Fibroblast of the conjunctiva (primary cell): ENCODE results near the gene CREB5.

ENCODE experiments used
- DNase-seq: peaks from one replicate; pipeline ENCODE4 v3.0.0-alpha.2; 2010; ENCODE audit warnings: low read depth

CREB5 gene

GRCh38 chr7:28645866-28646265 lies 233.5 kb downstream of the CREB5 start:
- DNase-seq = no peak

GRCh38 chr7:28646376-28647075 lies 234.2 kb downstream of the CREB5 start:
- no peak for DNase-seq

- no peak for DNase-seq
Measured at GRCh38 chr7:28647076-28647421, 234.7 kb downstream of the CREB5 start.

- no peak for DNase-seq
Measured at GRCh38 chr7:28649189-28649588, 236.9 kb downstream of the CREB5 start.

- DNase-seq = no peak
Measured at GRCh38 chr7:28649811-28650210, 237.5 kb downstream of the CREB5 start.

- DNase-seq = no peak
Measured at GRCh38 chr7:28654110-28654509, 241.8 kb downstream of the CREB5 start.

GRCh38 chr7:28656529-28656928 lies 244.2 kb downstream of the CREB5 start:
- DNase-seq = no peak

- no peak for DNase-seq
Measured at GRCh38 chr7:28658381-28658780, 246.1 kb downstream of the CREB5 start.

GRCh38 chr7:28660132-28660531 lies 247.8 kb downstream of the CREB5 start:
- no peak for DNase-seq

- DNase-seq = no peak
Measured at GRCh38 chr7:28661826-28662595, 249.7 kb downstream of the CREB5 start.

GRCh38 chr7:28666154-28666553 lies 253.8 kb downstream of the CREB5 start:
- DNase-seq = no peak

- no peak for DNase-seq
Measured at GRCh38 chr7:28668085-28668484, 255.8 kb downstream of the CREB5 start.

- DNase-seq = no peak
Measured at GRCh38 chr7:28669330-28669729, 257.0 kb downstream of the CREB5 start.

- DNase-seq = no peak
Measured at GRCh38 chr7:28671526-28671925, 259.2 kb downstream of the CREB5 start.

- no peak for DNase-seq
Measured at GRCh38 chr7:28672397-28672797, 260.1 kb downstream of the CREB5 start.

- no peak for DNase-seq
Measured at GRCh38 chr7:28674359-28674782, 262.1 kb downstream of the CREB5 start.

GRCh38 chr7:28675429-28675828 lies 263.1 kb downstream of the CREB5 start:
- DNase-seq = no peak

- DNase-seq = no peak
Measured at GRCh38 chr7:28677668-28678067, 265.4 kb downstream of the CREB5 start.

GRCh38 chr7:28678431-28678965 lies 266.2 kb downstream of the CREB5 start:
- DNase-seq = no peak

GRCh38 chr7:28681693-28682310 lies 269.5 kb downstream of the CREB5 start:
- DNase-seq = no peak

- DNase-seq = no peak
Measured at GRCh38 chr7:28682801-28683200, 270.5 kb downstream of the CREB5 start.

- DNase-seq = no peak
Measured at GRCh38 chr7:28684650-28685241, 272.4 kb downstream of the CREB5 start.

- DNase-seq = no peak
Measured at GRCh38 chr7:28685242-28685643, 272.9 kb downstream of the CREB5 start.
